ENCODE measurements around the gene CYP8B1. TPM values are rescaled to one million over a fixed set of nuclear protein-coding genes. Genes with fewer than 3 reads are reported as not detected.

CYP8B1 gene
- total RNA-seq, 1 experiment from 2014 or later = 0.12 TPM

GRCh38 chr3:42851228-42851834, 24.3 kb downstream of the CYP8B1 start:
- no TSS peak for BruUV-seq (replicated peaks)
- no peaks in the 10 kb centered on the region for H3K27me3 ChIP-seq (ENCODE audit: insufficient read depth, low read length)
- H3K36me3 ChIP-seq (ENCODE audit: control insufficient read depth in 1 of 2, insufficient read depth in 2 of 2, low read length in 2 of 2) = no peaks in the 10 kb centered on the region
- H3K79me2 ChIP-seq (ENCODE audit: insufficient read depth, low read length) = no peaks in the 10 kb centered on the region
- no peak overlapping the region for H3K27ac ChIP-seq (ENCODE audit: low read depth, low read length)
- no peak overlapping the region for H3K4me3 ChIP-seq (replicated peaks in 1 of 2; ENCODE audit: low read depth in 1 of 2, low read length in 2 of 2)
- TF ChIP-seq FOSL1 (IDR thresholded peaks at IDR 0.05; ENCODE audit: low read depth) (no peak), ATF3 (IDR thresholded peaks at IDR 0.05) (no peak), SP1 (IDR thresholded peaks at IDR 0.05; ENCODE audit: low read depth) (no peak), JUND (IDR thresholded peaks at IDR 0.05) (no peak), ZFX (IDR thresholded peaks at IDR 0.05) (no peak), EGR1 (IDR thresholded peaks at IDR 0.05; ENCODE audit: low read depth) (no peak), SIN3A (IDR thresholded peaks at IDR 0.05; ENCODE audit: low read depth) (no peak), REST (IDR thresholded peaks at IDR 0.05; ENCODE audit: low read depth) (no peak), TCF7L2 (IDR thresholded peaks at IDR 0.05; ENCODE audit: borderline replicate concordance, extremely low read depth, insufficient read depth, insufficient read length) (no peak), CTCF (IDR thresholded peaks at IDR 0.05 in 2 of 3, conservative IDR thresholded peaks at IDR 0.05 in 1 of 3; ENCODE audit: borderline replicate concordance in 1 of 3, insufficient read depth in 1 of 3, low read depth in 2 of 3, low read length in 2 of 3) (no peak), POLR2A (IDR thresholded peaks at IDR 0.05; ENCODE audit: borderline replicate concordance, extremely low read depth, insufficient read depth, insufficient read length) (no peak), EZH2phosphoT487 (IDR thresholded peaks at IDR 0.05; ENCODE audit: borderline replicate concordance) (no peak), EZH2 (IDR thresholded peaks at IDR 0.05) (no peak), SRF (IDR thresholded peaks at IDR 0.05; ENCODE audit: low read depth) (no peak), CEBPB (IDR thresholded peaks at IDR 0.05; ENCODE audit: low read depth) (no peak), ELF1 (IDR thresholded peaks at IDR 0.05; ENCODE audit: borderline replicate concordance, low read depth) (no peak)
- intact Hi-C loops (cut with micrococcal nuclease) = no loop called here
- H4K20me1 ChIP-seq (ENCODE audit: insufficient read depth) = no peaks in the 10 kb centered on the region
- H3K9ac ChIP-seq (ENCODE audit: low read length) = no peak overlapping the region
- RAD21 ChIA-PET (ENCODE audit: low non-redundant PET in 1 of 2, low total read pairs in 2 of 2, uncharacterized antibody in 2 of 2, unreplicated experiment in 2 of 2) = no interaction called here
- H3K9me3 ChIP-seq (ENCODE audit: control insufficient read depth in 1 of 2, insufficient read depth in 1 of 2, low read depth in 1 of 2, low read length in 2 of 2) = no peaks in the 10 kb centered on the region
- CTCF ChIA-PET = interaction anchor here (1.3 kb wide), 1 partner anchor 21 kb away, joined by 3 read pairs; no protein-coding TSS in a partner anchor
- POLR2A ChIA-PET = no interaction called here
- H2AFZ ChIP-seq (ENCODE audit: low read depth, low read length, poor library complexity, severe bottlenecking) = no peak overlapping the region
- no peak overlapping the region for H3K4me2 ChIP-seq (ENCODE audit: low read length)
- no peaks in the 10 kb centered on the region for H3K9me2 ChIP-seq (ENCODE audit: insufficient read depth)
- DNase-seq (ENCODE audit: low read depth, low spot score) (no peak), ATAC-seq (no peak)
- no peaks in the 10 kb centered on the region; a peak in 1 of 4 replicates for H3K4me1 ChIP-seq (ENCODE audit: control insufficient read depth in 1 of 2, insufficient read depth in 2 of 2, low read length in 2 of 2)

Measured in HCT116 (cell line).